H9 (cell line): ENCODE results near the gene OR6Y1. TPM values are rescaled to one million over a fixed set of nuclear protein-coding genes. Genes with fewer than 3 reads are reported as not detected.

Experiments used
- DNase-seq: peaks from one replicate; pipeline ENCODE4 v3.0.0-alpha.2; 2017
- H2AFZ ChIP-seq: one replicate; pipeline ENCODE4 v1.6.1; 2013; ENCODE audit warnings: mild to moderate bottlenecking, low read length, control low read depth, moderate library complexity
- H2AK5ac ChIP-seq: 2 replicates; pipeline ENCODE4 v1.6.1; 2013; ENCODE audit warnings: low read length, control low read depth, mixed read lengths; ENCODE audit not compliant: insufficient read length
- H2BK120ac ChIP-seq: one replicate; pipeline ENCODE4 v1.6.1; 2013; ENCODE audit warnings: low read depth, mild to moderate bottlenecking, low read length, control low read depth, inconsistent platforms; ENCODE audit not compliant: poor library complexity, severe bottlenecking
- H2BK12ac ChIP-seq: 2 replicates; pipeline ENCODE4 v1.6.1; 2013; ENCODE audit warnings: low read length, control low read depth, mixed read lengths, low read depth; ENCODE audit not compliant: insufficient read length
- H2BK15ac ChIP-seq: 2 replicates; pipeline ENCODE4 v1.6.1; 2013; ENCODE audit warnings: low read depth, low read length, control low read depth
- H2BK20ac ChIP-seq: one replicate; pipeline ENCODE4 v1.6.1; 2013; ENCODE audit warnings: low read depth, mild to moderate bottlenecking, low read length, control low read depth, inconsistent platforms; ENCODE audit not compliant: poor library complexity, severe bottlenecking
- H2BK5ac ChIP-seq: 2 replicates; pipeline ENCODE4 v1.6.1; 2013; ENCODE audit warnings: low read length, control low read depth, mixed read lengths; ENCODE audit not compliant: insufficient read length
- H3K14ac ChIP-seq: 2 replicates; pipeline ENCODE4 v1.6.1; 2013; ENCODE audit warnings: low read length, control low read depth; ENCODE audit not compliant: insufficient read depth
- H3K18ac ChIP-seq: 2 replicates; pipeline ENCODE4 v1.6.1; 2013; ENCODE audit warnings: low read depth, mild to moderate bottlenecking, mixed read lengths, low read length, control low read depth; ENCODE audit not compliant: insufficient read length
- H3K23ac ChIP-seq: 2 replicates; pipeline ENCODE4 v1.6.1; 2013; ENCODE audit warnings: low read length, control low read depth, mixed read lengths, low read depth; ENCODE audit not compliant: insufficient read length
- H3K23me2 ChIP-seq: 2 replicates; pipeline ENCODE4 v1.6.1; 2013; ENCODE audit warnings: low read depth, mild to moderate bottlenecking, mixed read lengths, low read length, control low read depth; ENCODE audit not compliant: insufficient read length, poor library complexity, severe bottlenecking
- H3K27ac ChIP-seq: 2 replicates; pipeline ENCODE4 v1.5.1; 2013; ENCODE audit warnings: low read length, control low read depth, mixed read lengths, low read depth; ENCODE audit not compliant: insufficient read length
- H3K27me3 ChIP-seq: 2 replicates; pipeline ENCODE4 v1.6.1; 2013; ENCODE audit warnings: low read length, control low read depth, inconsistent platforms; ENCODE audit not compliant: insufficient read depth
- H3K4ac ChIP-seq: 2 replicates; pipeline ENCODE4 v1.6.1; 2013; ENCODE audit warnings: low read depth, mild to moderate bottlenecking, control low read depth, inconsistent platforms, low read length, moderate library complexity
- H3K4me1 ChIP-seq: 2 replicates; pipeline ENCODE4 v1.6.1; 2013; ENCODE audit warnings: low read length, control low read depth, inconsistent platforms; ENCODE audit not compliant: insufficient read depth
- H3K4me2 ChIP-seq: 2 replicates; pipeline ENCODE4 v1.6.1; 2013; ENCODE audit warnings: low read length, control low read depth, mixed read lengths; ENCODE audit not compliant: insufficient read length, insufficient read depth
- H3K56ac ChIP-seq: 2 replicates; pipeline ENCODE4 v1.6.1; 2013; ENCODE audit warnings: low read depth, mild to moderate bottlenecking, mixed read lengths, low read length, control low read depth; ENCODE audit not compliant: insufficient read length
- H3K79me1 ChIP-seq: 2 replicates; pipeline ENCODE4 v1.6.1; 2013; ENCODE audit warnings: low read depth, mild to moderate bottlenecking, moderate library complexity, low read length, control low read depth, inconsistent platforms; ENCODE audit not compliant: insufficient read depth, poor library complexity, severe bottlenecking
- H3K79me2 ChIP-seq: 2 replicates; pipeline ENCODE4 v1.6.1; 2013; ENCODE audit warnings: low read length, control low read depth, inconsistent platforms; ENCODE audit not compliant: insufficient read depth
- H3K9ac ChIP-seq: 2 replicates; pipeline ENCODE4 v1.6.1; 2013; ENCODE audit warnings: low read length, control low read depth, mixed read lengths; ENCODE audit not compliant: insufficient read length; ENCODE audit errors: extremely low read depth
- H3K9me3 ChIP-seq: one replicate; pipeline ENCODE4 v1.6.1; 2013; ENCODE audit warnings: low read depth, low read length, inconsistent platforms; ENCODE audit not compliant: control insufficient read depth
- H3T11ph ChIP-seq: one replicate; pipeline ENCODE4 v1.6.1; 2013; ENCODE audit warnings: mild to moderate bottlenecking, low read length, control low read depth, inconsistent platforms
- H4K20me1 ChIP-seq: one replicate; pipeline ENCODE4 v1.6.1; 2013; ENCODE audit not compliant: control insufficient read depth, insufficient read length, insufficient read depth
- H4K5ac ChIP-seq: 2 replicates; pipeline ENCODE4 v1.6.1; 2013; ENCODE audit warnings: low read depth, mild to moderate bottlenecking, mixed read lengths, low read length, control low read depth; ENCODE audit not compliant: insufficient read length
- H4K8ac ChIP-seq: replicated peaks from 2 replicates; pipeline ENCODE4 v1.6.1; 2013; ENCODE audit warnings: low read length, control low read depth, mixed read lengths, low read depth; ENCODE audit not compliant: insufficient read length
- H4K91ac ChIP-seq: 2 replicates; pipeline ENCODE4 v1.6.1; 2013; ENCODE audit warnings: low read depth, mild to moderate bottlenecking, moderate library complexity, mixed read lengths, low read length, control low read depth; ENCODE audit not compliant: insufficient read length
- H3K27ac Mint-ChIP-seq, 3 experiments: 2 replicates in 2 of 3; 3 replicates in 1 of 3; pipeline ENCODE4 v1.8.0; 2020 to 2021; ENCODE audit warnings: mixed read lengths in 3 of 3, mild to moderate bottlenecking in 1 of 3, moderate library complexity in 1 of 3
- H3K27me3 Mint-ChIP-seq: 2 replicates; pipeline ENCODE4 v1.8.0; 2021; ENCODE audit warnings: low read depth, mild to moderate bottlenecking, moderate library complexity, mixed read lengths
- H3K36me3 Mint-ChIP-seq, 3 experiments: 2 replicates in 2 of 3; 3 replicates in 1 of 3; pipeline ENCODE4 v1.8.0; 2020 to 2021; ENCODE audit warnings: low read depth in 3 of 3, mixed read lengths in 3 of 3; ENCODE audit not compliant: insufficient read depth in 1 of 3
- H3K4me1 Mint-ChIP-seq, 2 experiments: 2 replicates each; pipeline ENCODE4 v1.8.0; 2020; ENCODE audit warnings: mixed read lengths in 2 of 2
- H3K4me3 Mint-ChIP-seq, 2 experiments: 2 replicates in 1 of 2; 3 replicates in 1 of 2; pipeline ENCODE4 v1.8.0; 2020 to 2021; ENCODE audit warnings: mild to moderate bottlenecking in 2 of 2, mixed read lengths in 2 of 2, moderate library complexity in 1 of 2
- H3K9me3 Mint-ChIP-seq, 2 experiments: 2 replicates in 1 of 2; 3 replicates in 1 of 2; pipeline ENCODE4 v1.8.0; 2020; ENCODE audit warnings: mild to moderate bottlenecking in 2 of 2, mixed read lengths in 2 of 2, moderate library complexity in 1 of 2
- CTCF ChIP-seq: fragments of 200-600 bp; sonication (generic); conservative IDR thresholded peaks from 3 replicates; pipeline ENCODE4 v1.8.0; 2021; ENCODE audit warnings: antibody characterized with exemption, mild to moderate bottlenecking
- WGBS: extraction: QIAGEN DNeasy Blood & Tissue Kit; methylation state at CpG from one replicate; pipeline ENCODE4 v1.1.7; 2013; ENCODE audit warnings: missing lambda C conversion rate, low lambda C conversion rate, mixed read lengths; ENCODE audit not compliant: insufficient read length; ENCODE audit errors: extremely low coverage; 5-methylcytosine and 5-hydroxymethylcytosine counted together
- total RNA-seq: library from RNA; stranded (reverse); gene quantifications from 2 replicates; pipeline ENCODE4 v1.2.1, GENCODE V29; 2021

The OR6Y1 gene
- total RNA-seq, 1 experiment from 2014 or later: not detected

GRCh38 chr1:158586942-158587341 lies 32.7 kb upstream of the OR6Y1 start:
- H3K18ac ChIP-seq: no peak overlapping the region
- no peaks in the 10 kb centered on the region for H3K79me2 ChIP-seq
- no peak overlapping the region for H3K14ac ChIP-seq
- no peak overlapping the region for H4K5ac ChIP-seq
- H3K23me2 ChIP-seq: no peaks in the 10 kb centered on the region
- H3K4ac ChIP-seq: no peak overlapping the region
- no peaks in the 10 kb centered on the region for H3K9me3 ChIP-seq
- no peak overlapping the region for H3K9ac ChIP-seq
- H3K4me2 ChIP-seq: no peak overlapping the region
- H2BK20ac ChIP-seq: no peak overlapping the region
- no CpG with 5 or more reads among the region's 1 CpG for WGBS
- Mint-ChIP-seq H3K27ac (peak overlapping the region in 1 of 3 experiments; percentile 76; a peak in 2 of 7 replicates), H3K36me3 (peaks cover 4 to 8% (median 4%) of the 10 kb centered on the region in 3 experiments; a peak in 5 of 7 replicates), H3K27me3 (no peaks in the 10 kb centered on the region), H3K4me1 (no peaks in the 10 kb centered on the region), H3K4me3 (no peak overlapping the region), H3K9me3 (peaks cover 10 to 11% of the 10 kb centered on the region in 2 experiments; a peak in 4 of 5 replicates)
- H3K4me1 ChIP-seq: no peaks in the 10 kb centered on the region; the same call in 1 of the 2 replicates
- H4K20me1 ChIP-seq: no peaks in the 10 kb centered on the region
- H2BK120ac ChIP-seq: no peak overlapping the region
- DNase-seq: no peak
- H4K8ac ChIP-seq: no peak overlapping the region
- no peak overlapping the region for H2AFZ ChIP-seq
- no peaks in the 10 kb centered on the region for H3K27me3 ChIP-seq
- no peak overlapping the region for H3K56ac ChIP-seq
- no peaks in the 10 kb centered on the region for H3K79me1 ChIP-seq
- TF ChIP-seq CTCF: no peak
- H2BK12ac ChIP-seq: no peak overlapping the region
- H3K27ac ChIP-seq: no peak overlapping the region
- H2BK5ac ChIP-seq: no peak overlapping the region
- no peak overlapping the region for H3T11ph ChIP-seq
- no peak overlapping the region for H4K91ac ChIP-seq
- H2AK5ac ChIP-seq: no peak overlapping the region
- no peak overlapping the region for H3K23ac ChIP-seq
- no peak overlapping the region for H2BK15ac ChIP-seq
